H9 (cell line): ENCODE data around the gene METTL26. TPM values are rescaled to one million over a fixed set of nuclear protein-coding genes. Genes with fewer than 3 reads are reported as not detected.

Source experiments
- DNase-seq: peaks from one replicate; pipeline ENCODE4 v3.0.0-alpha.2; 2017
- H2AFZ ChIP-seq: one replicate; pipeline ENCODE4 v1.6.1; 2013; ENCODE audit warnings: mild to moderate bottlenecking, low read length, control low read depth, moderate library complexity
- H2AK5ac ChIP-seq: 2 replicates; pipeline ENCODE4 v1.6.1; 2013; ENCODE audit warnings: low read length, control low read depth, mixed read lengths; ENCODE audit not compliant: insufficient read length
- H2BK120ac ChIP-seq: one replicate; pipeline ENCODE4 v1.6.1; 2013; ENCODE audit warnings: low read depth, mild to moderate bottlenecking, low read length, control low read depth, inconsistent platforms; ENCODE audit not compliant: poor library complexity, severe bottlenecking
- H2BK12ac ChIP-seq: 2 replicates; pipeline ENCODE4 v1.6.1; 2013; ENCODE audit warnings: low read length, control low read depth, mixed read lengths, low read depth; ENCODE audit not compliant: insufficient read length
- H2BK15ac ChIP-seq: 2 replicates; pipeline ENCODE4 v1.6.1; 2013; ENCODE audit warnings: low read depth, low read length, control low read depth
- H2BK20ac ChIP-seq: one replicate; pipeline ENCODE4 v1.6.1; 2013; ENCODE audit warnings: low read depth, mild to moderate bottlenecking, low read length, control low read depth, inconsistent platforms; ENCODE audit not compliant: poor library complexity, severe bottlenecking
- H2BK5ac ChIP-seq: 2 replicates; pipeline ENCODE4 v1.6.1; 2013; ENCODE audit warnings: low read length, control low read depth, mixed read lengths; ENCODE audit not compliant: insufficient read length
- H3K14ac ChIP-seq: 2 replicates; pipeline ENCODE4 v1.6.1; 2013; ENCODE audit warnings: low read length, control low read depth; ENCODE audit not compliant: insufficient read depth
- H3K18ac ChIP-seq: 2 replicates; pipeline ENCODE4 v1.6.1; 2013; ENCODE audit warnings: low read depth, mild to moderate bottlenecking, mixed read lengths, low read length, control low read depth; ENCODE audit not compliant: insufficient read length
- H3K23ac ChIP-seq: 2 replicates; pipeline ENCODE4 v1.6.1; 2013; ENCODE audit warnings: low read length, control low read depth, mixed read lengths, low read depth; ENCODE audit not compliant: insufficient read length
- H3K23me2 ChIP-seq: 2 replicates; pipeline ENCODE4 v1.6.1; 2013; ENCODE audit warnings: low read depth, mild to moderate bottlenecking, mixed read lengths, low read length, control low read depth; ENCODE audit not compliant: insufficient read length, poor library complexity, severe bottlenecking
- H3K27ac ChIP-seq: 2 replicates; pipeline ENCODE4 v1.5.1; 2013; ENCODE audit warnings: low read length, control low read depth, mixed read lengths, low read depth; ENCODE audit not compliant: insufficient read length
- H3K27me3 ChIP-seq: 2 replicates; pipeline ENCODE4 v1.6.1; 2013; ENCODE audit warnings: low read length, control low read depth, inconsistent platforms; ENCODE audit not compliant: insufficient read depth
- H3K4ac ChIP-seq: 2 replicates; pipeline ENCODE4 v1.6.1; 2013; ENCODE audit warnings: low read depth, mild to moderate bottlenecking, control low read depth, inconsistent platforms, low read length, moderate library complexity
- H3K4me1 ChIP-seq: 2 replicates; pipeline ENCODE4 v1.6.1; 2013; ENCODE audit warnings: low read length, control low read depth, inconsistent platforms; ENCODE audit not compliant: insufficient read depth
- H3K4me2 ChIP-seq: 2 replicates; pipeline ENCODE4 v1.6.1; 2013; ENCODE audit warnings: low read length, control low read depth, mixed read lengths; ENCODE audit not compliant: insufficient read length, insufficient read depth
- H3K56ac ChIP-seq: 2 replicates; pipeline ENCODE4 v1.6.1; 2013; ENCODE audit warnings: low read depth, mild to moderate bottlenecking, mixed read lengths, low read length, control low read depth; ENCODE audit not compliant: insufficient read length
- H3K79me1 ChIP-seq: 2 replicates; pipeline ENCODE4 v1.6.1; 2013; ENCODE audit warnings: low read depth, mild to moderate bottlenecking, moderate library complexity, low read length, control low read depth, inconsistent platforms; ENCODE audit not compliant: insufficient read depth, poor library complexity, severe bottlenecking
- H3K79me2 ChIP-seq: 2 replicates; pipeline ENCODE4 v1.6.1; 2013; ENCODE audit warnings: low read length, control low read depth, inconsistent platforms; ENCODE audit not compliant: insufficient read depth
- H3K9ac ChIP-seq: 2 replicates; pipeline ENCODE4 v1.6.1; 2013; ENCODE audit warnings: low read length, control low read depth, mixed read lengths; ENCODE audit not compliant: insufficient read length; ENCODE audit errors: extremely low read depth
- H3K9me3 ChIP-seq: one replicate; pipeline ENCODE4 v1.6.1; 2013; ENCODE audit warnings: low read depth, low read length, inconsistent platforms; ENCODE audit not compliant: control insufficient read depth
- H3T11ph ChIP-seq: one replicate; pipeline ENCODE4 v1.6.1; 2013; ENCODE audit warnings: mild to moderate bottlenecking, low read length, control low read depth, inconsistent platforms
- H4K20me1 ChIP-seq: one replicate; pipeline ENCODE4 v1.6.1; 2013; ENCODE audit not compliant: control insufficient read depth, insufficient read length, insufficient read depth
- H4K5ac ChIP-seq: 2 replicates; pipeline ENCODE4 v1.6.1; 2013; ENCODE audit warnings: low read depth, mild to moderate bottlenecking, mixed read lengths, low read length, control low read depth; ENCODE audit not compliant: insufficient read length
- H4K8ac ChIP-seq: replicated peaks from 2 replicates; pipeline ENCODE4 v1.6.1; 2013; ENCODE audit warnings: low read length, control low read depth, mixed read lengths, low read depth; ENCODE audit not compliant: insufficient read length
- H4K91ac ChIP-seq: 2 replicates; pipeline ENCODE4 v1.6.1; 2013; ENCODE audit warnings: low read depth, mild to moderate bottlenecking, moderate library complexity, mixed read lengths, low read length, control low read depth; ENCODE audit not compliant: insufficient read length
- H3K27ac Mint-ChIP-seq, 3 experiments: 2 replicates in 2 of 3; 3 replicates in 1 of 3; pipeline ENCODE4 v1.8.0; 2020 to 2021; ENCODE audit warnings: mixed read lengths in 3 of 3, mild to moderate bottlenecking in 1 of 3, moderate library complexity in 1 of 3
- H3K27me3 Mint-ChIP-seq: 2 replicates; pipeline ENCODE4 v1.8.0; 2021; ENCODE audit warnings: low read depth, mild to moderate bottlenecking, moderate library complexity, mixed read lengths
- H3K36me3 Mint-ChIP-seq, 3 experiments: 2 replicates in 2 of 3; 3 replicates in 1 of 3; pipeline ENCODE4 v1.8.0; 2020 to 2021; ENCODE audit warnings: low read depth in 3 of 3, mixed read lengths in 3 of 3; ENCODE audit not compliant: insufficient read depth in 1 of 3
- H3K4me1 Mint-ChIP-seq, 2 experiments: 2 replicates each; pipeline ENCODE4 v1.8.0; 2020; ENCODE audit warnings: mixed read lengths in 2 of 2
- H3K4me3 Mint-ChIP-seq, 2 experiments: 2 replicates in 1 of 2; 3 replicates in 1 of 2; pipeline ENCODE4 v1.8.0; 2020 to 2021; ENCODE audit warnings: mild to moderate bottlenecking in 2 of 2, mixed read lengths in 2 of 2, moderate library complexity in 1 of 2
- H3K9me3 Mint-ChIP-seq, 2 experiments: 2 replicates in 1 of 2; 3 replicates in 1 of 2; pipeline ENCODE4 v1.8.0; 2020; ENCODE audit warnings: mild to moderate bottlenecking in 2 of 2, mixed read lengths in 2 of 2, moderate library complexity in 1 of 2
- WGBS: extraction: QIAGEN DNeasy Blood & Tissue Kit; methylation state at CpG from one replicate; pipeline ENCODE4 v1.1.7; 2013; ENCODE audit warnings: missing lambda C conversion rate, low lambda C conversion rate, mixed read lengths; ENCODE audit not compliant: insufficient read length; ENCODE audit errors: extremely low coverage; 5-methylcytosine and 5-hydroxymethylcytosine counted together
- total RNA-seq: library from RNA; stranded (reverse); gene quantifications from 2 replicates; pipeline ENCODE4 v1.2.1, GENCODE V29; 2021
- TF ChIP-seq, protein P1 (sequence below): fragments of 200-600 bp; sonication (generic); conservative IDR thresholded peaks from 3 replicates; pipeline ENCODE4 v1.8.0; 2021; ENCODE audit warnings: antibody characterized with exemption, mild to moderate bottlenecking

Gene METTL26
- total RNA-seq, 1 experiment from 2014 or later = 108 TPM

DNA sequence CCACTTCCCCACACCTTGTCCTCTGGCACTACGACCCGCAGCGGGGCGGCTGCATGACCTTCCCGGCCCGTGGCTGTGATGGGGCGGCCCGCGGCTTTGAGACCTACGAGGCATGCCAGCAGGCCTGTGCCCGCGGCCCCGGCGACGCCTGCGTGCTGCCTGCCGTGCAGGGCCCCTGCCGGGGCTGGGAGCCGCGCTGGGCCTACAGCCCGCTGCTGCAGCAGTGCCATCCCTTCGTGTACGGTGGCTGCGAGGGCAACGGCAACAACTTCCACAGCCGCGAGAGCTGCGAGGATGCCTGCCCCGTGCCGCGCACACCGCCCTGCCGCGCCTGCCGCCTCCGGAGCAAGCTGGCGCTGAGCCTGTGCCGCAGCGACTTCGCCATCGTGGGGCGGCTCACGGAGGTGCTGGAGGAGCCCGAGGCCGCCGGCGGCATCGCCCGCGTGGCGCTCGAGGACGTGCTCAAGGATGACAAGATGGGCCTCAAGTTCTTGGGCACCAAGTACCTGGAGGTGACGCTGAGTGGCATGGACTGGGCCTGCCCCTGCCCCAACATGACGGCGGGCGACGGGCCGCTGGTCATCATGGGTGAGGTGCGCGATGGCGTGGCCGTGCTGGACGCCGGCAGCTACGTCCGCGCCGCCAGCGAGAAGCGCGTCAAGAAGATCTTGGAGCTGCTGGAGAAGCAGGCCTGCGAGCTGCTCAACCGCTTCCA, 2.6 kb downstream of the METTL26 start:
- H3K4me3 Mint-ChIP-seq = no peak overlapping the region
- H3K9me3 Mint-ChIP-seq = peaks cover 3% of the 10 kb centered on the region in 2 experiments; a peak in 2 of 5 replicates
- no peak overlapping the region for H2BK5ac ChIP-seq
- TF ChIP-seq, protein P1, sequence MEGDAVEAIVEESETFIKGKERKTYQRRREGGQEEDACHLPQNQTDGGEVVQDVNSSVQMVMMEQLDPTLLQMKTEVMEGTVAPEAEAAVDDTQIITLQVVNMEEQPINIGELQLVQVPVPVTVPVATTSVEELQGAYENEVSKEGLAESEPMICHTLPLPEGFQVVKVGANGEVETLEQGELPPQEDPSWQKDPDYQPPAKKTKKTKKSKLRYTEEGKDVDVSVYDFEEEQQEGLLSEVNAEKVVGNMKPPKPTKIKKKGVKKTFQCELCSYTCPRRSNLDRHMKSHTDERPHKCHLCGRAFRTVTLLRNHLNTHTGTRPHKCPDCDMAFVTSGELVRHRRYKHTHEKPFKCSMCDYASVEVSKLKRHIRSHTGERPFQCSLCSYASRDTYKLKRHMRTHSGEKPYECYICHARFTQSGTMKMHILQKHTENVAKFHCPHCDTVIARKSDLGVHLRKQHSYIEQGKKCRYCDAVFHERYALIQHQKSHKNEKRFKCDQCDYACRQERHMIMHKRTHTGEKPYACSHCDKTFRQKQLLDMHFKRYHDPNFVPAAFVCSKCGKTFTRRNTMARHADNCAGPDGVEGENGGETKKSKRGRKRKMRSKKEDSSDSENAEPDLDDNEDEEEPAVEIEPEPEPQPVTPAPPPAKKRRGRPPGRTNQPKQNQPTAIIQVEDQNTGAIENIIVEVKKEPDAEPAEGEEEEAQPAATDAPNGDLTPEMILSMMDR = no peak
- DNase-seq = no peak
- no peak overlapping the region for H2BK120ac ChIP-seq
- H4K8ac ChIP-seq = no peak overlapping the region
- no peak overlapping the region for H3T11ph ChIP-seq
- H2AFZ ChIP-seq = no peak overlapping the region
- no peak overlapping the region for H3K9ac ChIP-seq
- H3K4me1 ChIP-seq = no peaks in the 10 kb centered on the region; the same call in 1 of the 2 replicates
- no peak overlapping the region for H3K18ac ChIP-seq
- no peak overlapping the region for H3K14ac ChIP-seq
- H2BK20ac ChIP-seq = no peak overlapping the region
- no peak overlapping the region for H2BK12ac ChIP-seq
- H2BK15ac ChIP-seq = no peak overlapping the region
- no peak overlapping the region for H4K91ac ChIP-seq
- H3K23me2 ChIP-seq = peaks cover 15% of the 10 kb centered on the region
- H3K27ac ChIP-seq = no peak overlapping the region
- H2AK5ac ChIP-seq = no peak overlapping the region
- H3K79me2 ChIP-seq = peaks cover 2% of the 10 kb centered on the region; the same call in 1 of the 2 replicates
- H3K23ac ChIP-seq = no peak overlapping the region
- no peak overlapping the region for H3K4ac ChIP-seq
- no CpG with 5 or more reads among the region's 74 CpGs for WGBS
- H3K36me3 Mint-ChIP-seq = peaks cover 0 to 6% (median 1%) of the 10 kb centered on the region in 3 experiments; a peak in 4 of 7 replicates
- no peak overlapping the region for H4K5ac ChIP-seq
- peaks cover 2% of the 10 kb centered on the region; the same call in 1 of the 2 replicates for H3K27me3 Mint-ChIP-seq
- no peaks in the 10 kb centered on the region for H3K9me3 ChIP-seq
- no peak overlapping the region for H3K27ac Mint-ChIP-seq
- H3K27me3 ChIP-seq = no peaks in the 10 kb centered on the region
- peaks cover 14 to 34% of the 10 kb centered on the region in 2 experiments for H3K4me1 Mint-ChIP-seq
- H3K56ac ChIP-seq = no peak overlapping the region
- H4K20me1 ChIP-seq = no peaks in the 10 kb centered on the region
- no peak overlapping the region for H3K4me2 ChIP-seq
- no peaks in the 10 kb centered on the region for H3K79me1 ChIP-seq
